Kasumi-1 (cell line): Measurements from ENCODE around the gene MYH9.

Experiments
- DNase-seq, 2 experiments: peaks; one replicate each; lab custom pipeline; 2025; lab: John Stamatoyannopoulos, UW

The MYH9 gene

DNA sequence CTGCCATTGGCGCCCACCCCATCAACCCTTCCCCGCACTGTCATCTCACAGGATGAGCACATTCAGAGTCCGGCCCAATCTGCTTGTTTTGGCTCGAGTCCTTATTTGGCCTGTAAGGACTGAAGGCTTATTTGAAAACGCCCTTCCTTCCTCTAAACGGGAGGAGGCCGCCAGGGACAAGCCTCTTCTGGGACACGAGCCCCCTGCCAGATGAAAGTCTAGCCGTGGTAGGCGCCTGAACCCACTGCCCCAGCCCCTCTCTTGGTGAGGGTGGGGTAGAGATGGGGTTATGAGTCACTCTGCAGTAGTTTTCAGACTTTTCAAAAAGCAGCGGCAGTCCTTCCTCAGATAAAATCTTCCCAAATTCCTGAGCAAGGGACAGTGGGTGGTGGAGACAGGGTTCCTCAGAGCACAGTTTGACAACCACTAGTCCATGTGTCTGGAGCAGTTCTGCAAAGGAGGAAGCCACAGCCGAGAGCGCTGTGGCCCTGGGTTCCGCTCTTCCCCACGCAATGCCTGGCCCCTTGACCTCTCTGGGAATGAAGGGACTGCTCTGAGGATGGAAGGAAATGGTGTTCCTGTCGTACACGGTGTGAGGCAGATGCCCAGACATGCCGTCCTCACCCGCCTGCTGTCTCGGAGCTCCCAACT, 57.0 kb downstream of the MYH9 start:
- DNase-seq = peak; percentile 58 to 71

DNA sequence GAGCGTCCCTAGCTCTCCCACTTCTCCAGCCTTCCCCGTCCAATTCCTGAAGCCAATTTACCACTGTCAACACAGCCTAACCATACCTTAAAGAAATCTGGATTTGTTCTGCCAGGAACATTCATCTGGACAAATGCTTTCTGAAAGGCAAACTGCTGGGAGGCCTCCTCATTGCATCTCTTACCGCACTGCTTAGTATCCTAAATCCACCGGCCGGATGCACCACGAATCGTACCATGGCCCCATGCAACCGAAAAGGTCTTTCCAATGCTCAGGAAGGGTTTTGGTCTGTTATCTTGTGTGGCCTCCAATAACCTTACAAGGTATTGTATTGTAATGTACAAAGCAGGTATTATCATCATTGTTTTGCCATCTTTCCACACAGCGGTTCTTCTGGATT, 57.6 kb downstream of the MYH9 start:
- DNase-seq = no peak

GRCh38 chr22:36329254-36330078, 58.3 kb downstream of the MYH9 start:
- peak; percentile 61 to 74 for DNase-seq

- DNase-seq = no peak
These were observed 59.0 kb downstream of the MYH9 start for GRCh38 chr22:36328635-36329253.

- DNase-seq = no peak
These were observed 59.7 kb downstream of the MYH9 start for GRCh38 chr22:36327922-36328551.

DNA sequence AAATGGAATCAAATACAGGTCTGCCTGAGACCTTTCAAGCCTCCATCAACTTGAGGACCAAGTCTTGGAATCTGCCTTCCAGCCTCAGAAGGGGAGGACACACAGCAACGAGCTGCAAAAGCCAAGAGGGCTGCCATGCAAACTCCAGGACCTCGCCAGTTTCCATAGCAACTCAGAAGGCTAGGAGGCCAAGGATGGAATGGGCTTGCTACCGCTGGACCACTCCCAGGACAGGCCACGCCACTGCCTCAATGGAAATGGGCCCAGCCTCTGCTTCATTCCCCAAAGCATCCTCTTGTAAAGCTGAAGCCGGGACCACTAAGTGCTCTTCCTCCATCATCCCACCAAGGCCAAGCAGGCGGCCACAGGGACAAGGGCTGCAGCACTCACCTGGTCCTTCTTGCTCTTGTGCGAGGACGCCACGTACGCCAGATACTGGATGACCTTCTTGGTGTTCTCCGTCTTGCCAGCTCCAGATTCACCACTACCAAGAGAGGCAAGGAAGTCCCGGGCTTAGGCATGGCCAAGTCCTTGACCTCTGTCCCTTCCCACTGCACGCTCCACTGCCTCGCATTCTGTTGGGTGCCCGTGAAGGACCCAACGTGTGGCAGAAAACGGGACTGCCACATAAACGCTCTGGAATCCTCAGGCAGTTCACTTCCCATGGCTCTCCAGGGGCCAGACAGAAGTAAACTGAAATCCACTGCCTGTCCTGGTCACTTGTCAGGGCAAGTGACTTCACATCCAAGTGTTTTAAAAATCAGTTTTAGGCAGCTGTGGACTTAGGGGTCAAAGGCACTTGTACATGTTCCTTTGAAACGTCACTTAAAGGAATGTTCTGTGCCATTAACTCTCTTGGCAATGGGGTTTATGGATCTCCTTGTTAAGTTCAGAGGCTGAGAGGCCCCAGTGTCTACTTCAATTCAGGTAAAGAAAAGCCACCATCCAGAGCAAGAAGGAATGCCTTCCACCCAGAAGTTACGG, 61.3 kb downstream of the MYH9 start:
- no peak for DNase-seq

DNA sequence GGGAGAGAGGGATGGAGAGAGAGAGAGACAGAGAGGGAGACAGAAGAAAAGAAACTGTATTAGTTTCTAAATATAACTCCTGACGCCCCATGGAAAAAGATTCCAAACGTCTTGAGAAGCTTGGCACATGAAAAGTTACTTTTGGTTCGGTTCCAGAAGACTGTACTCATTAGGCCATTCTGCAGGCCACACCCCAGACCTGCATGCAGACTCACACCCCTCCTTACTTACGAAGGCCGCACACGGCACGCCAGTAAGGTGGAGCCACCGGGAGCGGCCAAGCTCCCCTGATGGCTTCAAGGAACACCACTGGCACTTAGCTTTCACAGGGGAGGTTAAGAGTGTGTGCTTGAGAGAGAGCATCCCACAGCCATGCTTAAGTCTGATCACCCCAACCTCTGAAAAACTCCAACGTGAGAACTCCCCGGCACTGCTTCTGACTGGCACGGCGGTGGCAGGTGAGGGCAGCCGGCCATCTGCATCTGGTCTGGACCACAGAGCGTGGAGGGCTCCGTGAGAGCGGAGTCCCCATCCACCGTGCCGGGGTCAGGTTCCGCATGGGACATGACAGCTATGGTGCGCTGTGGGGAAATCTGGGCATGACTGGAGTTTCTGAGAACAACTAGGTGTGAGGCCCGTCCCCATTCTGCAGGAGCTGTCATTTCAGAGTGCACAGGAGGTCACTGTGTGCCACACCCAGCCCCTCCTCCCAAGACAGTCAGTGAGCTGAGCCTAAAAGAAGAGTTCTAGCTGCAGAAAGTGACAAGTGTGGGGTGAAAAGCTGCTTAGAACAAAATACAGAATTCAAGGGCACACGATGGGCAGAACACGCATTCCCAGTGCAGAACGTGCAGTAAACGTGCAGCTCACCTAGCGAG, 62.4 kb downstream of the MYH9 start:
- DNase-seq = no peak

DNA sequence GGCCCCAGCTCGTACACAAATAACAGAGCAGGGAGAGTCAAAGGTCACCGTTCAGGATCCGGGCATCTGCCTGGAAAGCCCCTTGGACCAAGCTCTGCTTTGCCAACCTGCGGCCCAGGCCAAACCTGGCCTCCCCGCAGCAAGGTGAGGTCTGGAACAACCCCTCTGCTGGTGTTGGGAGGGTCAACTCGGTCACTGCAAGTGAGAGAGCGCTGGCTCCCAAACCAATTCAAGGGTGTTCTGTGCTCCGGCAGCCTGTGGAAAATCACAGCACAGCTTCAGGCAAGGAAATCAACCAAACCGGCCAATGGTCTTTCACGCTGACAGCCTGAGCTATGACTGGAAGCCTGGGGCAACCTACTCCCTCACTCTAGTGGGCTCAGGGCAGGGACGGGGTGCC, 63.4 kb downstream of the MYH9 start:
- DNase-seq = no peak

GRCh38 chr22:36323855-36324331, 63.9 kb downstream of the MYH9 start:
- DNase-seq = no peak

GRCh38 chr22:36323182-36323854, 64.4 kb downstream of the MYH9 start:
- DNase-seq = no peak

DNA sequence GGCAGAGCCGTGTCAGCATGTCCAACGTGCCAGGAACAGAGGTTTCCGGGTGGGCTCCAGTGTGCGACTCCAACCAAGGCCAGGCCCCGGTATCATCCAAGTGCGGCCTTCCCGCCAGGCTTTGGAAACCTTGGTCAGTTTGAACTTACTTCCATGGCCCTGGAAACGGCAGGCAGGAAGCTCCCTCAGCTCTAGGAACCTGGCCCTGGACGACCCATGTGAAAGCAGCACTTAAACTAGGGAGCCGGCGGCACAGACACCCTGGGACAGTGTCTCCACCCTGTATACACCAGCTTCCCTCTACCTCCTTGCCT, 65.2 kb downstream of the MYH9 start:
- DNase-seq = no peak

DNA sequence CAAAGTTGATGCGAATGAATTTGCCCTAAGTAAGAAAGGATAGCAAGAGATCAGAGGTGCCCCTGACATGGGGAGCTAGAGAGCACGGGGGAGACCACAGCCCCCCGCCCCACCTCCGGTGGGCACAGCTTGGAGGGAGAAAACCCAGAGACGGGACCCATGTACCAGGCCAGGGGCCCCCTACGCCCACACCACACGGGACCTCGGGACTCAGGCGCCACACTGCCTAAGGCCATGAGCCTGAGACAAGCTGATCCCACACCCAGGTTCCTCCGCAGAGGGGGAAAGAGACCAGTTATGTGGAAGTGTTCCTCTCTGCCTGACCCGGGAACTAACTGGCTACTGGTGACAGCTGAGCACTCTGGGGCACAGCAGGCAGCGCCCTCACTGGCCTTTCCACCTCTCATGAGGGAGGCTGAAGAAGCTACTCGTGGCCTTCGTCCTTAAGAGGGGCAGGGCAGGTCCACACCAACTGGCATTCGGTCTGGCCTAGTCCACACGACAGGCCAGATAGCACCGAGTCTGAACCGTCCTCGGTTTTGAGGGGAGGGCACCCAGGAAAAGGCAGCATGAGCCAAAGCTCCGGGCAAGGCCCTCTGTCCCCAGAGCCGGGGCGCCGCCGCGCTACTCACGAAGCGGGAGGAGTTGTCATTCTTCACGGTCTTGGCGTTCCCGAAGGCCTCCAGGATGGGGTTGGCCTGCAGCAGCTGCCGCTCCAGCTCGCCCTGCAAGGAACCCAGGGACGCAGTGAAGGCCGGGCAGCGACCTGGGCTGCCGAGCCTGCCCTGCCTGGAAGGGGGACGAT, 65.8 kb downstream of the MYH9 start:
- DNase-seq = no peak

DNA sequence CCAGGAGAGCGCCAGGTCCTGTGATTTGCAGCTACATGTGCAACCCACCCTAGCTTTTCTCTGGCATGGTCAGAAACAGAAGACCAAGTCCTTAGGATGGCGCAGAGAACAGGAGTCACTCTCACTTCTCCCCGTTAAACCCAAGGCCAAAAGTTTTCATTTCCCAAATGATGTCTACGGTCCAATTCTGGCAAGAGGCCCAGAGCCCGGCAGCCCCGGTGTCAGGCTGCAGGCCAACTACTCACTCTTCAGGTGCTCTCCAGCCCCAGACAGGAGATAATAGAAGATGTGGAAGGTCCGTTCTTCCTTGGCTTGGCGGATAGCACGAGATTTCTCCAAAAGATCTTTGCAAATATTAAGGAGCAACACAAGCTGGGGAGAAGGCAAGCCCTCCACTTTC, 67.2 kb downstream of the MYH9 start:
- DNase-seq = no peak

- DNase-seq = no peak
These were observed 67.9 kb downstream of the MYH9 start for GRCh38 chr22:36319595-36320497.

GRCh38 chr22:36318442-36318841, 69.3 kb downstream of the MYH9 start:
- no peak for DNase-seq

DNA sequence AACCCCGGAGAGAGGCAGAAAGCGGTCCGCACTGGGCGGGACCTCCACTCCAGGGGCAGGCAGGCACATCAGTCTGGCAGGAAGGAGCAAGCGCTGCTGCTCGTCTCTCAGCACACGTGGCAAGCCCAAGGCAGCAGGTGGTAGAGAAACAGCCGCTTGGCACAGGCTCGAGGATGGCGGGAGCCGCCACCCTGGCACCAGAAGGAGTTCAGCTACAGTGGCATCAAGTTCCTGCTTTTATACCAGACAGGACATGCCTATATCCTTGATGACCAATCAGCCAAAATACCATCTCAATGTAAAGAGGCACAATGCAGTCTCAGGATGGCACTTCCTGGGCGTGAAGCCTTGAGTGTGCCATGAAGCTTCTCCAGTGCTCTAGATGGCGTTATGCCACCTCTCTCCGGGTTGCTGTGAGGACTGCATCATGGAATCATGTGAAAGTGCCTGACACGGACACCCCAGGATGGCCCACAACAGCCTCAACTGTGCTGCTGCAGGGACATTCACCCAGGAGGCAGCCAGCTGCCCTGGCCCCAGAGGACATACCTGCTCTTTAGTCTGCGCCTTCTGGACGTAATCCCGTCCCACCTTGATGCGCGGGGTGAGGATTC, 70.0 kb downstream of the MYH9 start:
- DNase-seq = no peak

DNA sequence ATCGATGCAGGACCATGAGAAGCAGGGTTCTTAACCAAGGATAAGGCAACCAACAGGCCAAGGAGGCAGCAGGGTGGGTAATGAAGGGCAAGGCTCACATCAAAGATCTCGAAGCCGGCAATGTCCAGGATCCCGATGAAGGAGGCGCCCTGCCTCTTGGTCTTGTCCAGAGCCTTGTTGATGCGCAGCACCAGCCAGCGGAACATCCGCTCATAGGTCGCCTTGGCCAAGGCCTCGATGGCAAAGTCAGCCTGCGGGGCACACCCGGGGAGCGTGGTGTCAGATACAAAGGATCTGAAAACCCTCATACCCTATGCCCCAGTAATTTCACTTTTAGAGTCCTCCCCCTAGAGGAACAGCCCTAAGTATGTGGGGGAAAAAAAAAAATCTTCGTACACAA, 71.3 kb downstream of the MYH9 start:
- no peak for DNase-seq

DNA sequence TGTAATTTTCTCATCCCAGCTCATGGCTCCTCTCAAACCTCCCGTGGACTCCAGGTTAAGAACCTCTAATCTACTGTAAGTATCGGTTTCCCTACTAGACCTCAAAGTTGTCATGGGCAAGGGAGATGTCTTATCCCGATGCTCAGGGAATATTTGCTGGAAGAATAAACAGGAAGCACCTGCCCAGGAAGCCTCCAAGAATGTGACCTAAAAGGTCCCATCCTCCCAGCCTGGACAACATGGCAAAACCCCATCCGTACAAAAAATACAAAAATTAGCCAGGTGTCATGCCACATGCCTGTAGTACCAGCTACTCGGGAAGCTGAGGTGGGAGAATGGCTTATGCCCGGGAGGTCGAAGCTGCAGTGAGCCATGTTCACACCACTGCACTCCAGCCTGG, 72.4 kb downstream of the MYH9 start:
- DNase-seq = no peak
